ENCODE results near the gene S100B. TPM values are rescaled to one million over a fixed set of nuclear protein-coding genes. Genes with fewer than 3 reads are reported as not detected.

The S100B gene
- total RNA-seq, 1 experiment from 2014 or later, result not detected

- Histone ChIP-seq H3K79me2 (ENCODE audit: insufficient read depth, low read length) (no peaks in the 10 kb centered on the region), H3K36me3 (ENCODE audit: control insufficient read depth in 1 of 2, insufficient read depth in 2 of 2, low read length in 2 of 2) (peaks cover 13 to 29% of the 10 kb centered on the region in 2 experiments), H3K27me3 (ENCODE audit: insufficient read depth, low read length) (no peaks in the 10 kb centered on the region), H3K9me2 (ENCODE audit: insufficient read depth) (no peaks in the 10 kb centered on the region), H3K27ac (ENCODE audit: low read depth, low read length) (no peak overlapping the region), H3K4me1 (ENCODE audit: control insufficient read depth in 1 of 2, insufficient read depth in 2 of 2, low read length in 2 of 2) (no peaks in the 10 kb centered on the region), H2AFZ (ENCODE audit: low read depth, low read length, poor library complexity, severe bottlenecking) (no peak overlapping the region), H3K4me3 (replicated peaks in 1 of 2; ENCODE audit: low read depth in 1 of 2, low read length in 2 of 2) (no peak overlapping the region), H4K20me1 (ENCODE audit: insufficient read depth) (no peaks in the 10 kb centered on the region), H3K9ac (ENCODE audit: low read length) (no peak overlapping the region), H3K4me2 (ENCODE audit: low read length) (no peak overlapping the region), H3K9me3 (ENCODE audit: control insufficient read depth in 1 of 2, insufficient read depth in 1 of 2, low read depth in 1 of 2, low read length in 2 of 2) (peaks cover 0 to 3% of the 10 kb centered on the region in 2 experiments; a peak in 1 of 4 replicates)
- no peak for ATAC-seq
- ChIA-PET CTCF (no interaction called here), POLR2A (no interaction called here), RAD21 (ENCODE audit: low non-redundant PET in 1 of 2, low total read pairs in 2 of 2, uncharacterized antibody in 2 of 2, unreplicated experiment in 2 of 2) (no interaction called here)
- TF ChIP-seq SRF (IDR thresholded peaks at IDR 0.05; ENCODE audit: low read depth), result no peak
- no peak for TF ChIP-seq ZFX (IDR thresholded peaks at IDR 0.05)
- TF ChIP-seq CBX3 (IDR thresholded peaks at IDR 0.05; ENCODE audit: low read depth), result no peak
- TF ChIP-seq ZBTB33 (IDR thresholded peaks at IDR 0.05; ENCODE audit: extremely low read depth, insufficient replicate concordance, low read length), result no peak
- no peak for TF ChIP-seq YY1 (IDR thresholded peaks at IDR 0.05; ENCODE audit: extremely low read depth, insufficient replicate concordance, low read depth, low read length)
- no peak for TF ChIP-seq CEBPB (IDR thresholded peaks at IDR 0.05; ENCODE audit: low read depth)
- no peak for TF ChIP-seq FOSL1 (IDR thresholded peaks at IDR 0.05; ENCODE audit: low read depth)
- TF ChIP-seq, protein P1, sequence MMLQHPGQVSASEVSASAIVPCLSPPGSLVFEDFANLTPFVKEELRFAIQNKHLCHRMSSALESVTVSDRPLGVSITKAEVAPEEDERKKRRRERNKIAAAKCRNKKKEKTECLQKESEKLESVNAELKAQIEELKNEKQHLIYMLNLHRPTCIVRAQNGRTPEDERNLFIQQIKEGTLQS (IDR thresholded peaks at IDR 0.05), result no peak
- TF ChIP-seq RAD21 (IDR thresholded peaks at IDR 0.05; ENCODE audit: low read depth), result no peak
- TF ChIP-seq JUND (IDR thresholded peaks at IDR 0.05), result no peak
- no peak for TF ChIP-seq TCF7L2 (IDR thresholded peaks at IDR 0.05; ENCODE audit: borderline replicate concordance, extremely low read depth, insufficient read depth, insufficient read length)
- intact Hi-C loops (cut with micrococcal nuclease), result no loop called here
- no TSS peak for BruUV-seq (replicated peaks)
- no peak for DNase-seq (ENCODE audit: low read depth, low spot score)
Observed at GRCh38 chr21:46569081-46569480, 35.8 kb downstream of the S100B start.
